Lower leg skin (tissue), 3 donors: ENCODE measurements around the gene SLC45A3.

Experiments
- CTCF ChIP-seq, 3 donors: fragments of 450-650 bp; IDR thresholded peaks; one replicate each; pipeline ENCODE4 v1.5.1; 2016; ENCODE audit warnings: antibody characterized with exemption in 3 of 3, mild to moderate bottlenecking in 3 of 3, moderate library complexity in 2 of 3
- POLR2A ChIP-seq, 2 donors: fragments of 450-650 bp; IDR thresholded peaks; one replicate each; pipeline ENCODE4 v1.6.1; 2016 to 2017; ENCODE audit warnings: antibody characterized with exemption in 2 of 2, mild to moderate bottlenecking in 1 of 2, moderate library complexity in 1 of 2

GRCh38 chr1:205629751-205630150 lies 50.6 kb downstream of the SLC45A3 start:
- no peak for TF ChIP-seq POLR2A (IDR thresholded peaks at IDR 0.05)
- TF ChIP-seq CTCF (IDR thresholded peaks at IDR 0.05): no peak
